CD4-positive, CD25-positive, alpha-beta regulatory T cell (primary cell): ENCODE data around the gene LINC01488. TPM values are rescaled to one million over a fixed set of nuclear protein-coding genes. Genes with fewer than 3 reads are reported as not detected.

ENCODE experiments used
- ATAC-seq, 2 donors: fragments of 150-1000 bp; cut with Tn5 transposase; one replicate each; pipeline ENCODE4 v1.10.0; 2021; ENCODE audit warnings: low read depth in 2 of 2, moderate number of reproducible peaks in 2 of 2, moderate library complexity in 1 of 2
- DNase-seq, 3 donors: peaks; one replicate each; pipeline versions ENCODE4 v3.0.0 to v3.0.0-alpha.2; 2012 to 2022; ENCODE audit warnings: mixed read lengths in 1 of 3
- H3K27ac ChIP-seq: one replicate; pipeline ENCODE4 v1.7.0; 2013; ENCODE audit warnings: mild to moderate bottlenecking, low read length; ENCODE audit not compliant: insufficient read depth, poor library complexity, severe bottlenecking
- H3K27me3 ChIP-seq: one replicate; pipeline ENCODE4 v1.7.0; 2013; ENCODE audit warnings: low read length; ENCODE audit not compliant: control insufficient read depth, insufficient read depth
- H3K36me3 ChIP-seq: one replicate; pipeline ENCODE4 v1.7.0; 2013; ENCODE audit warnings: mild to moderate bottlenecking, low read length, moderate library complexity; ENCODE audit not compliant: control insufficient read depth, insufficient read depth
- H3K4me1 ChIP-seq: 2 replicates; pipeline ENCODE4 v1.7.0; 2013; ENCODE audit warnings: mild to moderate bottlenecking, low read length; ENCODE audit not compliant: insufficient read depth, control insufficient read depth, poor library complexity, severe bottlenecking
- H3K4me3 ChIP-seq: one replicate; pipeline ENCODE4 v1.7.0; 2013; ENCODE audit warnings: low read depth, mild to moderate bottlenecking, low read length, moderate library complexity
- H3K9me3 ChIP-seq, 2 experiments: 1 replicate in 1 of 2; 2 replicates in 1 of 2; pipeline ENCODE4 v1.7.0; 2013; ENCODE audit warnings: low read length in 2 of 2, mild to moderate bottlenecking in 1 of 2, moderate library complexity in 1 of 2; ENCODE audit not compliant: control insufficient read depth in 2 of 2
- H3K27ac Mint-ChIP-seq, 3 donors: one replicate each; pipeline ENCODE4 v1.8.0; 2020 to 2022; ENCODE audit warnings: mild to moderate bottlenecking in 3 of 3, mixed read lengths in 3 of 3, moderate library complexity in 2 of 3
- H3K27me3 Mint-ChIP-seq: one replicate; pipeline ENCODE4 v1.8.0; 2022; ENCODE audit warnings: mild to moderate bottlenecking, mixed read lengths
- H3K36me3 Mint-ChIP-seq: one replicate; pipeline ENCODE4 v1.8.0; 2020; ENCODE audit warnings: mixed read lengths
- H3K4me1 Mint-ChIP-seq, 4 donors: one replicate each; pipeline ENCODE4 v1.8.0; 2020 to 2022; ENCODE audit warnings: mixed read lengths in 4 of 4, mild to moderate bottlenecking in 1 of 4
- H3K4me3 Mint-ChIP-seq, 4 donors: one replicate each; pipeline ENCODE4 v1.8.0; 2020 to 2022; ENCODE audit warnings: mild to moderate bottlenecking in 4 of 4, mixed read lengths in 4 of 4, moderate library complexity in 3 of 4
- H3K9me3 Mint-ChIP-seq, 7 donors: one replicate each; pipeline ENCODE4 v1.8.0; 2020 to 2022; ENCODE audit warnings: mixed read lengths in 7 of 7, mild to moderate bottlenecking in 3 of 7, moderate library complexity in 2 of 7
- polyA plus RNA-seq, 4 donors: library from polyadenylated mRNA; unstranded; fragments of 300-500 nt; fragmentation: Illumina TruSeq; gene quantifications; one replicate each; pipeline ENCODE4 v1.2.3, GENCODE V29; 2021
- total RNA-seq: library from RNA; stranded (reverse); gene quantifications from one replicate; pipeline ENCODE4 v1.2.3, GENCODE V29; 2022

The LINC01488 gene
- total and polyA plus RNA-seq, 5 donors from 2014 or later = not detected

DNA sequence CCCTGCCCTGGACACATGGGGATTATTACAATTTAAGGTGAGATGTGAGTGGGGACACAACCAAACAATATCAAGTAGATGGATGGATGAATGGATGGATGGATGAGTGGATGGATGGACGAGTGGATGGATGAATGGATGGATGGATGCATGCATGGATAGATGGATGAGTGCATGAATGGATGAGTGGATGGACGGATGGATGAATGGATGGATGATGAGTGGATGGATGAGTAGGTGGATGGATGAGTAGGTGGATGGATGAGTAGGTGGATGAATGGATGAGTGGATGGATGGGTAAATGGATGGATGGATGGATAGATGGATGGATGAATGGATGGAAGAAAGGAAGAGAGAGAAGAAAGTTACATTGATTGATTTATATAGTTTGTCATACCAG lies 859 bp downstream of the LINC01488 start:
- H3K4me1 ChIP-seq = no peaks in the 10 kb centered on the region
- no peak overlapping the region for H3K27ac ChIP-seq
- ATAC-seq = no peak
- no peaks in the 10 kb centered on the region for H3K36me3 ChIP-seq
- no peaks in the 10 kb centered on the region for H3K9me3 Mint-ChIP-seq
- DNase-seq = no peak
- no peak overlapping the region for H3K27ac Mint-ChIP-seq
- H3K36me3 Mint-ChIP-seq = no peaks in the 10 kb centered on the region
- no peaks in the 10 kb centered on the region for H3K27me3 Mint-ChIP-seq
- H3K27me3 ChIP-seq = no peaks in the 10 kb centered on the region
- no peak overlapping the region for H3K4me3 ChIP-seq
- no peaks in the 10 kb centered on the region for H3K9me3 ChIP-seq
- H3K4me3 Mint-ChIP-seq = no peak overlapping the region
- H3K4me1 Mint-ChIP-seq = no peaks in the 10 kb centered on the region

DNA sequence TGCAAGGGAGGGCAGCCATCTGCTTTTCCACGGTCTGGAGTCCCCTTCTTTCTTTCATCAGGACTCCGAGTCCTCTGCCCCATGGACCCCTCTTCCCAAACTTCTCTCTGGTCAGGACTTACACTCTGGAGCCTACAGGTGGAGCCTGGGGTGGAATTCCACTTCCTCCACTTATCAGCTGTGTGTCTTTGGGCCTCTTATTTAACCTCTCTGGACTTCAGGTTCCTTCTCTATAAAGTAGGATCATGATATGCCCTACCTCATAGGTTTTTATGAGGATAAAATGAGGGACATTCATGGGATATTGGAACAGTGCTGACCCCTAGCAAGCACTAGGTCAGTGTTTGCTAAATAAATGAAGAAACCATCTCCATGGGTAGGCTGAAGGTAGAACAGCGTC lies 1.7 kb downstream of the LINC01488 start:
- no peaks in the 10 kb centered on the region for H3K9me3 Mint-ChIP-seq
- no peaks in the 10 kb centered on the region for H3K27me3 Mint-ChIP-seq
- no peak for ATAC-seq

DNA sequence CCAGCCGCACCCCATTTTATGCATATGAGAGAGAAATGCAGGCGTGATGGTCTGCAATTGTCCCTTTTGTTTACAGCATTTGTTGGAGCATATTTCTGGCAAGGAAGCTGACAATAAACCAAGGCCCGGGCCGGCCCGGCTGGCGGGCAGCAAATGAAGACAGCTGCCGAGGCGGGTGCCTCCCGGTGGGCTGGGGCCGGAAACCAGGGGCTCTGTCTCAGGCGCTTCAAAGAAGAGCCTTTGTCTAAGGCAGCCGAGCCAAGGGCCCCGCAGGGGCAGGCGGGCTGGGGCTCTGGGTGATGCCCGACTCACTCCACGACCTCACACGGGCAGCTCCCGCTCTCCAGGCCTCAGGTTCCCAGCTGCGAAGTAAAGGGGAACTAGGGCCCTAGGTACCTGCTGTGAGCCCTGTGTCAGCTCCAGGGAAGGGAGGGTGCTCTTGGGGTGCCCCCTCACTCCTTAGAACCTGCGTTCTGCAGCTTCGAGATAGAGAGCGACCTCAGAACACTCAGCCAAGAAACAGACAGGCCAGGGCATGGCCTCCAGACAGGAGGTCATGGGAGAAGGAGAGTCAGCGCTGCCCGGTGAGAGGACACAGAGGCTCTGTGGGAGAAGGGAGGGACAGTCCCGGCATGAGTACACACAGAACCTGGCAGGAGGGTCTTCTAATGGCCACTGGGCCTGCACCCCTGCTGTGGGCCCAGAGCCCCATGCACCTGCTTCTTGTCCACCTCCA lies 2.4 kb downstream of the LINC01488 start:
- Histone ChIP-seq H3K36me3 (no peaks in the 10 kb centered on the region), H3K27ac (no peak overlapping the region), H3K4me1 (no peaks in the 10 kb centered on the region), H3K4me3 (no peak overlapping the region), H3K27me3 (no peaks in the 10 kb centered on the region), H3K9me3 (no peaks in the 10 kb centered on the region)
- H3K27ac Mint-ChIP-seq = no peak overlapping the region
- no peak for ATAC-seq
- no peak for DNase-seq
- H3K27me3 Mint-ChIP-seq = no peaks in the 10 kb centered on the region
- H3K36me3 Mint-ChIP-seq = no peaks in the 10 kb centered on the region
- H3K9me3 Mint-ChIP-seq = no peaks in the 10 kb centered on the region
- no peaks in the 10 kb centered on the region for H3K4me1 Mint-ChIP-seq
- H3K4me3 Mint-ChIP-seq = no peak overlapping the region

More for the DNA sequence above, 1.7 kb downstream of the LINC01488 start:
- Mint-ChIP-seq H3K27ac (no peak overlapping the region), H3K4me1 (no peaks in the 10 kb centered on the region), H3K4me3 (no peak overlapping the region), H3K36me3 (no peaks in the 10 kb centered on the region)
- Histone ChIP-seq H3K4me3 (no peak overlapping the region), H3K4me1 (no peaks in the 10 kb centered on the region), H3K27ac (no peak overlapping the region), H3K27me3 (no peaks in the 10 kb centered on the region), H3K9me3 (no peaks in the 10 kb centered on the region), H3K36me3 (no peaks in the 10 kb centered on the region)
- no peak for DNase-seq

DNA sequence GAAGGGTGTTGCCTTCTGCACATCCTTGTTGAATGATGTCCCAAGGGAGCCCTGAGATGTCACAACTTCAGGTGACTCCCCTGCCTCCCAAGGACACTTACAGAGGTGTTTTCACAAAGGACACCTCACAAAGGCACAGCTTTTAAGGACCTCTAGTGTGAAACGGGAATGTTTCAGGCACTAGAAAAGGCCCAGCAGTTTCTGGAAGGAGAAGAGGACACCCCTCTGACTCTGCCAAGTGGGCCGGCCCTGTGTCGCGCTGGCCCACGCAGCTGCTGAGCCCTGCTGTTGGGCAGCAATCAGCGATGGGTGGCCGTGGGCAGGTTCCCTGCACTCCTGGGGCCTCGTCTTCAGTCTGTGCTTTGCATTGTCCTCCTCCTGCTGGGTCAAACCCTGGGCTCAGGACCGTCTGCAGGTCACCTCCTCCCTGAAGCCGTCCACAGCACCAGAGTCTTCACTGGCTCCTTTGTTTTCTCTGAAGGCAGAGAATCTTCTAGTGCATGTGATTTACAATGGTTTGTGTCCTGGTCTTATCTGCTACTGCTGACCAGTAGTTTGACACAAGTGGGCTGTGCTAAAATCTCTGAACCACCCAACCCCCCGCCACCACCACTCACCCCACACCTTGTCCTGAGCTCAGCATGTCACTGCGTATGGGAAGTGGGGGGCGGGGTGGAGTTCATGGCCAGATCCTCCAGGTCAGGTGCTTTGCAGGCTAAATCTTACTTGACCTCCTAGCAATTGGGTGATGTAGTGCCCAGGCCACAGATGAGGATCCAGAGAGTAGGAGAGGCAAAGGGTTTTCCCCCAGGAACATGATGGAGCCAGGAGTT lies 3.2 kb downstream of the LINC01488 start:
- no peak overlapping the region for H3K4me3 ChIP-seq
- DNase-seq = no peak
- no peak overlapping the region for H3K27ac Mint-ChIP-seq

DNA sequence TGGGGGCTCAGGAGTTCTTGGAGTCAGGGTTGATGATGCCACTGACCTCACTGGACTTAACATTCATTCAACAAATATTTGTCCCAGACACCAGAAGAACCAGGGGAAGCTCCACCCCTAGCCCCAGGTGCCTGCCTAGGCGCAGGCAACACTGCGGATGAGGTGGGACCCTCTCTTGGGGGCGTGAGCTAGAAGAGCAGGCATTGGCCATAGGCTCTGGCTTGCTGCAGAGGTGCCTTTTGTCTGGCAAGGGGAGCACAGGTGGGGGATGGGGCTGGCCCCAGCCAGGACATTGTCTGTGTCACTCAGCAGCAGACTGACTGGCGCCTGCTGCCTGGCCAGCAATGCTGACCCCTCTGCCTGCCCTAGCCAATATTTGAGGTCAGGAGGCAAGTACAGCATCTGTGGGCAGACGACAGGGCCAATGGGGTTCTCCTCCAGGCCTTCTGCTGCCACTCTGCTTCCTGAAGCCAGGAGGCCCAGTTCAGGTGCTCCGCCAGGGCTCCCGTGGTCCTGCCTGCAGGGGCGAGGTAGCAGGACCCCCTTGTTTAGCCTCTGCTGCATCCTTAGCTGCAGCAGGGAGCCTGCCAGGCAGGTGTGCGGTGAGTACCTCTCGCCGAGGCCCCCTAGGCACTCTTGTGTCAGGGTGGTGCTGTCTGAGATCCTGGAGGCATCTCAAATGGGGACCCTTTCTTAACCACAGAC lies 4.0 kb downstream of the LINC01488 start:
- H3K36me3 Mint-ChIP-seq = no peaks in the 10 kb centered on the region
- no peak overlapping the region for H3K4me3 Mint-ChIP-seq
- H3K4me1 Mint-ChIP-seq = no peaks in the 10 kb centered on the region
- H3K9me3 Mint-ChIP-seq = no peaks in the 10 kb centered on the region
- Histone ChIP-seq H3K27ac (no peak overlapping the region), H3K4me3 (no peak overlapping the region), H3K36me3 (no peaks in the 10 kb centered on the region), H3K4me1 (no peaks in the 10 kb centered on the region), H3K27me3 (no peaks in the 10 kb centered on the region), H3K9me3 (no peaks in the 10 kb centered on the region)
- H3K27me3 Mint-ChIP-seq = no peaks in the 10 kb centered on the region
- no peak overlapping the region for H3K27ac Mint-ChIP-seq
- DNase-seq (no peak), ATAC-seq (no peak)

More for the DNA sequence above, 3.2 kb downstream of the LINC01488 start:
- no peaks in the 10 kb centered on the region for H3K4me1 Mint-ChIP-seq
- no peak overlapping the region for H3K27ac ChIP-seq
- H3K36me3 Mint-ChIP-seq = no peaks in the 10 kb centered on the region
- no peaks in the 10 kb centered on the region for H3K36me3 ChIP-seq
- no peaks in the 10 kb centered on the region for H3K9me3 Mint-ChIP-seq
- no peaks in the 10 kb centered on the region for H3K27me3 Mint-ChIP-seq
- no peaks in the 10 kb centered on the region for H3K9me3 ChIP-seq
- H3K4me1 ChIP-seq = no peaks in the 10 kb centered on the region
- H3K4me3 Mint-ChIP-seq = no peak overlapping the region
- H3K27me3 ChIP-seq = no peaks in the 10 kb centered on the region
- no peak for ATAC-seq

DNA sequence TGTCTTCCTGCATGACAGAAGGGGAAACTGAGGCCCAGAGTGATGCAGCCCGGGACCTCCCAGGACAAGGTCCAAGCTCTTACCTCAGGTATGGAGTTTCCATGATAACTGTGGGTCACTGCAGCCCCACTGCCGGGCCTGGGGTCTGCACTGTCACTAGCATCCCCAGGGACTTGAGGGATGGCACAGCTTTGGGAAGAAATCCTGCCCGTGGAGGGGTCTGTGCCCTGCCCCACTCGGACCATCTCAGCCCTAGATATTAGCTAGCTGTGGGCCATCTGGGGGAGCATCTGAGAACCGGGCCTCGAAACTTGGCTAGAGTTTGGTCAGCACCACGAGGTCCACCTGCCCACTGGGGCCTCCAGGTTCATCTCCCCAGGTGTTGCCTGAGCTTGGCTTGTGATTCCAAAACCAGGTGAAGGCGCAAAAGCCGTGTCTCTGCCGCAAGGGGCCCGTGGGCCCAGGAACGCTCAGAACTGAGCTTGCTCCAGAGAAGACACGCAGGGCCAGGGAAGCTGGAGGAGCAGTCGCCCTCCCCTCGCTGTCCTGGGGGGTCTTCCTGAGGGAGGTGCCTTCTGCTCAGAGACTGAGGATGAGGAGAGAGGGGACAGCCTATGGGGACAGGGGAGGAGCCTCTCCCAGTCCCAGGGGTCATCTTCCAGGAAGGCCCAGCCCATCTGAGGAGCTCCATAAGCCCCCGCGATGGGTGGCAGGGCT lies 4.8 kb downstream of the LINC01488 start:
- Histone ChIP-seq H3K36me3 (no peaks in the 10 kb centered on the region), H3K4me3 (no peak overlapping the region), H3K27me3 (no peaks in the 10 kb centered on the region), H3K4me1 (no peaks in the 10 kb centered on the region), H3K27ac (no peak overlapping the region), H3K9me3 (no peaks in the 10 kb centered on the region)
- H3K4me1 Mint-ChIP-seq = no peaks in the 10 kb centered on the region
- no peaks in the 10 kb centered on the region for H3K9me3 Mint-ChIP-seq
- no peak for DNase-seq
- H3K27ac Mint-ChIP-seq = no peak overlapping the region
- H3K27me3 Mint-ChIP-seq = no peaks in the 10 kb centered on the region
- no peak for ATAC-seq
- no peak overlapping the region for H3K4me3 Mint-ChIP-seq
- H3K36me3 Mint-ChIP-seq = no peaks in the 10 kb centered on the region

DNA sequence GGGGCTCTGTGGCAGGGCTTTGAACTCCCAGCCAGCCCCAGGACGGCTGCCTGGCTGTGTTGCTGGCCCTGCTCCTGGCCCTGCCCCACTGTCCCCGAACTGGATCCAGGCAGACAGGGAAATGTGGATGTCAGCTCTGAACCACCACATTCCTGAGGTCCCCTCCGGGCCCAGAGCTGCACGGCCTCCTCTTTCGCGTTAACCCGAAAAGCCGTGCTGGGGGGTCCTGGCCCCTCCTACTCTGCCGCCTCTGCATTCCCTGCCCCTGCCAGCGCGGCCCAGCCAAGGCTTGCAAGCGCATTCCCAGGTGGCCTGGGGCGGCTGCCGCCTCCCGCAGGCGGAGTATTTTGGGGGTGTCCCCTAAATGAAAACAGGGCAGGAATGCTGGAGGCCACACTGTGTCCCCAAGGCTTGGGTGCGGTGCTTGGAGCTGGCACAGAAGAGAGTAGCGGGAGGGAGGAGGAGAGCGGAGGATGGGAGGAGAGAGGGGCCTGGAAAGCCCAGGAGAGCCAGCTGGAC lies 5.4 kb downstream of the LINC01488 start:
- H3K9me3 Mint-ChIP-seq = no peaks in the 10 kb centered on the region

More for the DNA sequence above, 5.4 kb downstream of the LINC01488 start:
- DNase-seq = no peak
- Mint-ChIP-seq H3K36me3 (no peaks in the 10 kb centered on the region), H3K4me1 (no peaks in the 10 kb centered on the region), H3K4me3 (no peak overlapping the region), H3K27ac (no peak overlapping the region), H3K27me3 (peaks cover 2% of the 10 kb centered on the region)
- no peak for ATAC-seq
- no peak overlapping the region for H3K4me3 ChIP-seq
- no peaks in the 10 kb centered on the region for H3K27me3 ChIP-seq
- H3K9me3 ChIP-seq = no peaks in the 10 kb centered on the region
- H3K27ac ChIP-seq = no peak overlapping the region
- no peaks in the 10 kb centered on the region for H3K4me1 ChIP-seq
- no peaks in the 10 kb centered on the region for H3K36me3 ChIP-seq
